Peyer's patch (tissue), 4 donors: ENCODE results near the gene MEMO1. TPM values are rescaled to one million over a fixed set of nuclear protein-coding genes. Genes with fewer than 3 reads are reported as not detected.

Experiments
- DNase-seq, 3 donors: peaks; one replicate each; pipeline ENCODE4 v3.0.0-alpha.2; 2017 to 2019
- H3K27ac ChIP-seq, 4 donors: fragments of 200-600 bp; sonication (generic); one replicate each; pipeline ENCODE4 v1.5.1; 2016 to 2019
- H3K27me3 ChIP-seq, 2 donors: fragments of 200-600 bp; sonication (generic); one replicate each; pipeline ENCODE4 v1.5.1; 2019
- H3K36me3 ChIP-seq, 3 donors: fragments of 200-600 bp; sonication (generic); one replicate each; pipeline ENCODE4 v1.5.1; 2016 to 2019
- H3K4me1 ChIP-seq, 4 donors: fragments of 200-600 bp; sonication (generic); one replicate each; pipeline ENCODE4 v1.5.1; 2016 to 2019
- H3K4me3 ChIP-seq, 4 donors: fragments of 200-600 bp; sonication (generic); 1 replicate in 3 of 4; 2 replicates in 1 of 4; pipeline ENCODE4 v1.5.1; 2016 to 2019; ENCODE audit warnings: mild to moderate bottlenecking in 1 of 4
- H3K9me3 ChIP-seq, 4 donors: fragments of 200-600 bp; sonication (generic); one replicate each; pipeline ENCODE4 v1.5.1; 2016 to 2019; ENCODE audit warnings: mild to moderate bottlenecking in 1 of 4
- POLR2A ChIP-seq, 2 donors: fragments of 450-650 bp; IDR thresholded peaks; one replicate each; pipeline ENCODE4 v1.5.1; 2017; ENCODE audit warnings: antibody characterized with exemption in 2 of 2, mild to moderate bottlenecking in 2 of 2, moderate library complexity in 2 of 2
- total RNA-seq, 4 donors: library from RNA; depleted of rRNA; stranded (reverse); fragments of >200 nt; gene quantifications; one replicate each; pipeline ENCODE4 v1.1.0, GENCODE V29; 2016
- TF ChIP-seq, protein P1 (sequence below), 6 experiments: fragments of 450-650 bp in 4 of 6; fragments of 200-600 bp in 2 of 6; sonication (generic) in 1 of 6; IDR thresholded peaks; one replicate each; pipeline ENCODE4 v1.5.1; 2017 to 2019; ENCODE audit warnings: antibody characterized with exemption in 6 of 6, mild to moderate bottlenecking in 3 of 6, moderate library complexity in 1 of 6

Gene MEMO1
- total RNA-seq, 4 donors from 2014 or later, result 5.2 to 27.3 (median 21.7) TPM

DNA sequence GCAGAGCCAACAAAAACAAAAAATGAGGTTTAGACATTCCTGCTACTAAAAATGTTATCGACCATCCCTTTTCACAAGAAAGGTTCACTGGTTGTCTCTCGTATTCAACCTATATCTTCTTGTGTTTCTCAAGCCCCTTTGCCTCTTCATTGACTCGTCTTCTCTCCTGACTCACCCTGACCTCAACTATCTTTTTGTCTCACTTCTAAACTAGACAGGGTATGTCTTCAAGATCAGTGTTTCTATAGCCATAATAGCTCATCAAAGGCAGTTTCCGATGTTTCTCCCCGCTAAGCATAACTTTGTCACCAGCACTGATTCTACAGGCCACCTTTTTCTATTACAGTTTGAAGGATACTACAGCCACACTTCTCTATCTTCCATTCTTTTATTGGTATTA, 178.4 kb downstream of the MEMO1 start:
- Histone ChIP-seq H3K4me1 (no peaks in the 10 kb centered on the region), H3K9me3 (peaks cover 0 to 6% (median 0%) of the 10 kb centered on the region in 4 donors), H3K36me3 (no peaks in the 10 kb centered on the region), H3K27ac (no peak overlapping the region), H3K27me3 (no peaks in the 10 kb centered on the region), H3K4me3 (no peak overlapping the region)
- TF ChIP-seq POLR2A (IDR thresholded peaks at IDR 0.05), result no peak
- TF ChIP-seq, protein P1, sequence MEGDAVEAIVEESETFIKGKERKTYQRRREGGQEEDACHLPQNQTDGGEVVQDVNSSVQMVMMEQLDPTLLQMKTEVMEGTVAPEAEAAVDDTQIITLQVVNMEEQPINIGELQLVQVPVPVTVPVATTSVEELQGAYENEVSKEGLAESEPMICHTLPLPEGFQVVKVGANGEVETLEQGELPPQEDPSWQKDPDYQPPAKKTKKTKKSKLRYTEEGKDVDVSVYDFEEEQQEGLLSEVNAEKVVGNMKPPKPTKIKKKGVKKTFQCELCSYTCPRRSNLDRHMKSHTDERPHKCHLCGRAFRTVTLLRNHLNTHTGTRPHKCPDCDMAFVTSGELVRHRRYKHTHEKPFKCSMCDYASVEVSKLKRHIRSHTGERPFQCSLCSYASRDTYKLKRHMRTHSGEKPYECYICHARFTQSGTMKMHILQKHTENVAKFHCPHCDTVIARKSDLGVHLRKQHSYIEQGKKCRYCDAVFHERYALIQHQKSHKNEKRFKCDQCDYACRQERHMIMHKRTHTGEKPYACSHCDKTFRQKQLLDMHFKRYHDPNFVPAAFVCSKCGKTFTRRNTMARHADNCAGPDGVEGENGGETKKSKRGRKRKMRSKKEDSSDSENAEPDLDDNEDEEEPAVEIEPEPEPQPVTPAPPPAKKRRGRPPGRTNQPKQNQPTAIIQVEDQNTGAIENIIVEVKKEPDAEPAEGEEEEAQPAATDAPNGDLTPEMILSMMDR (IDR thresholded peaks at IDR 0.05), result no peak
- no peak for DNase-seq

- H3K4me1 ChIP-seq, result no peaks in the 10 kb centered on the region
- no peak overlapping the region for H3K27ac ChIP-seq
- H3K9me3 ChIP-seq, result peaks cover 0 to 6% (median 0%) of the 10 kb centered on the region in 4 donors
- no peaks in the 10 kb centered on the region for H3K27me3 ChIP-seq
- DNase-seq, result no peak
- TF ChIP-seq POLR2A (IDR thresholded peaks at IDR 0.05), result no peak
- TF ChIP-seq, protein P1 (IDR thresholded peaks at IDR 0.05), result no peak
- H3K36me3 ChIP-seq, result no peaks in the 10 kb centered on the region
- H3K4me3 ChIP-seq, result no peak overlapping the region
Measured at GRCh38 chr2:31831585-31831984, 179.2 kb downstream of the MEMO1 start.

GRCh38 chr2:31828891-31829290, 181.9 kb downstream of the MEMO1 start:
- TF ChIP-seq, protein P1 (IDR thresholded peaks at IDR 0.05), result no peak
- TF ChIP-seq POLR2A (IDR thresholded peaks at IDR 0.05), result no peak
- no peak overlapping the region for H3K4me3 ChIP-seq

GRCh38 chr2:31823558-31823957, 187.2 kb downstream of the MEMO1 start:
- Histone ChIP-seq H3K9me3 (peaks cover 0 to 9% (median 0%) of the 10 kb centered on the region in 4 donors), H3K27me3 (no peaks in the 10 kb centered on the region), H3K36me3 (no peaks in the 10 kb centered on the region), H3K27ac (no peak overlapping the region), H3K4me1 (no peaks in the 10 kb centered on the region), H3K4me3 (no peak overlapping the region)
- no peak for TF ChIP-seq POLR2A (IDR thresholded peaks at IDR 0.05)
- TF ChIP-seq, protein P1 (IDR thresholded peaks at IDR 0.05), result no peak
- DNase-seq, result no peak

More at GRCh38 chr2:31828891-31829290, 181.9 kb downstream of the MEMO1 start:
- Histone ChIP-seq H3K4me1 (no peaks in the 10 kb centered on the region), H3K27ac (no peak overlapping the region), H3K9me3 (peaks cover 0 to 6% (median 0%) of the 10 kb centered on the region in 4 donors), H3K36me3 (no peaks in the 10 kb centered on the region), H3K27me3 (no peaks in the 10 kb centered on the region)
- no peak for DNase-seq

GRCh38 chr2:31822587-31822986, 188.2 kb downstream of the MEMO1 start:
- no peaks in the 10 kb centered on the region for H3K36me3 ChIP-seq
- no peaks in the 10 kb centered on the region for H3K4me1 ChIP-seq
- H3K9me3 ChIP-seq, result peaks cover 0 to 9% (median 0%) of the 10 kb centered on the region in 4 donors
- DNase-seq, result no peak
- no peaks in the 10 kb centered on the region for H3K27me3 ChIP-seq
- TF ChIP-seq, protein P1 (IDR thresholded peaks at IDR 0.05), result no peak
- no peak for TF ChIP-seq POLR2A (IDR thresholded peaks at IDR 0.05)
- H3K27ac ChIP-seq, result no peak overlapping the region
- H3K4me3 ChIP-seq, result no peak overlapping the region

Other genes starting within 250 kb of the MEMO1 start
- gene DPY30, start 28.8 kb upstream of the MEMO1 start, total RNA-seq, result 10 to 100 TPM; 29.5 to 45.4 (median 36.3) TPM
- 10 to 100 TPM; 18.2 to 46.9 (median 23.4) TPM for gene SPAST, start 52.5 kb upstream of the MEMO1 start, total RNA-seq
- 10 to 100 TPM in 3 of 4 donors, 1 to 10 TPM in 1; 8.9 to 22.9 (median 13.5) TPM for gene SLC30A6, start 154.9 kb upstream of the MEMO1 start, total RNA-seq